HEK293 (cell line): Measurements from ENCODE around the gene SPAG8.

Experiments
- CTCF ChIA-PET: fragments of 350-600 bp; formaldehyde crosslinking; extraction: SDS; loops from one replicate; lab custom pipeline; 2021; ENCODE audit warnings: antibody characterized with exemption; lab: Yijun Ruan, JAX
- POLR2A ChIA-PET: fragments of 300-600 bp; formaldehyde crosslinking; extraction: SDS; loops from one replicate; lab custom pipeline; 2020; ENCODE audit warnings: antibody characterized with exemption, inconsistent platforms; lab: Yijun Ruan, JAX
- H3K27ac ChIP-seq: fragments of 200-500 bp; sonication (Bioruptor generic); 2 replicates; pipeline ENCODE4 v1.5.1; 2014; ENCODE audit warnings: low read depth, low read length, control low read depth, inconsistent platforms; ENCODE audit errors: extremely low read depth
- H3K36me3 ChIP-seq, 2 experiments: fragments of 200-500 bp in 1 of 2; sonication (Bioruptor generic) in 1 of 2; 1 replicate in 1 of 2; 2 replicates in 1 of 2; pipeline ENCODE4 v1.5.1; 2014 to 2017; ENCODE audit warnings: inconsistent platforms in 2 of 2, low read length in 2 of 2; ENCODE audit not compliant: control insufficient read depth in 2 of 2, insufficient read depth in 1 of 2
- H3K4me1 ChIP-seq: fragments of 200-500 bp; sonication (Bioruptor generic); 2 replicates; pipeline ENCODE4 v1.5.1; 2014; ENCODE audit warnings: mild to moderate bottlenecking, low read length, inconsistent platforms; ENCODE audit not compliant: control insufficient read depth, insufficient read depth
- H3K4me3 ChIP-seq: 2 replicates; pipeline ENCODE4 v1.5.1; 2011; ENCODE audit warnings: low read depth, mild to moderate bottlenecking, control low read depth, low read length, moderate library complexity
- H3K9me3 ChIP-seq: fragments of 200-500 bp; sonication (Bioruptor generic); 2 replicates; pipeline ENCODE4 v1.5.1; 2014; ENCODE audit warnings: low read depth, low read length, inconsistent platforms; ENCODE audit not compliant: control insufficient read depth, insufficient read depth
- ELK4 ChIP-seq: IDR thresholded peaks from 2 replicates; pipeline ENCODE4 v1.6.1; 2011; ENCODE audit warnings: mild to moderate bottlenecking, low read depth, low read length, borderline replicate concordance
- GLI2 ChIP-seq: fragments of 450-650 bp; formaldehyde crosslinking; IDR thresholded peaks from 2 replicates; pipeline ENCODE4; 2017; ENCODE audit warnings: missing biosample characterization, missing genetic modification characterization, low read depth, borderline replicate concordance
- GLIS2 ChIP-seq: fragments of 450-650 bp; formaldehyde crosslinking; IDR thresholded peaks from 2 replicates; pipeline ENCODE4 v1.5.1; 2016; ENCODE audit warnings: missing biosample characterization, missing genetic modification characterization
- KLF10 ChIP-seq: fragments of 450-650 bp; IDR thresholded peaks from 2 replicates; pipeline ENCODE4 v1.5.1; 2018; ENCODE audit warnings: missing biosample characterization, mild to moderate bottlenecking, missing genetic modification characterization
- KLF17 ChIP-seq: fragments of 450-650 bp; formaldehyde crosslinking; IDR thresholded peaks from 2 replicates; pipeline ENCODE4 v1.5.1; 2016; ENCODE audit warnings: missing biosample characterization, missing genetic modification characterization
- OSR2 ChIP-seq: fragments of 450-650 bp; formaldehyde crosslinking; IDR thresholded peaks from 2 replicates; pipeline ENCODE4 v1.5.1; 2016; ENCODE audit warnings: missing biosample characterization, missing genetic modification characterization
- SCRT1 ChIP-seq: fragments of 450-650 bp; formaldehyde crosslinking; IDR thresholded peaks from 2 replicates; pipeline ENCODE4 v1.5.1; 2016; ENCODE audit warnings: missing biosample characterization, missing genetic modification characterization, borderline replicate concordance
- SP2 ChIP-seq: fragments of 450-650 bp; formaldehyde crosslinking; IDR thresholded peaks from 2 replicates; pipeline ENCODE4 v1.5.1; 2016; ENCODE audit warnings: missing biosample characterization, missing genetic modification characterization
- SP3 ChIP-seq: fragments of 450-650 bp; formaldehyde crosslinking; IDR thresholded peaks from 2 replicates; pipeline ENCODE4 v1.5.1; 2016; ENCODE audit warnings: missing biosample characterization, missing genetic modification characterization
- TRIM28 ChIP-seq: IDR thresholded peaks from 2 replicates; pipeline ENCODE4 v1.6.1; 2011; ENCODE audit warnings: low read length, control low read depth, borderline replicate concordance
- ZBTB20 ChIP-seq: fragments of 450-650 bp; formaldehyde crosslinking; IDR thresholded peaks from 2 replicates; pipeline ENCODE4 v1.5.1; 2016; ENCODE audit warnings: missing biosample characterization, missing genetic modification characterization
- ZBTB48 ChIP-seq: fragments of 450-650 bp; formaldehyde crosslinking; IDR thresholded peaks from 2 replicates; pipeline ENCODE4 v1.5.1; 2016; ENCODE audit warnings: missing biosample characterization, missing genetic modification characterization
- ZNF157 ChIP-seq: fragments of 450-650 bp; formaldehyde crosslinking; IDR thresholded peaks from 2 replicates; pipeline ENCODE4 v1.5.1; 2016; ENCODE audit warnings: missing biosample characterization, missing genetic modification characterization
- ZNF223 ChIP-seq: fragments of 450-650 bp; formaldehyde crosslinking; IDR thresholded peaks from 2 replicates; pipeline ENCODE4 v1.5.1; 2016; ENCODE audit warnings: missing biosample characterization, missing genetic modification characterization
- ZNF23 ChIP-seq: fragments of 450-650 bp; formaldehyde crosslinking; IDR thresholded peaks from 2 replicates; pipeline ENCODE4 v1.5.1; 2016; ENCODE audit warnings: missing biosample characterization, missing genetic modification characterization, borderline replicate concordance
- ZNF311 ChIP-seq: fragments of 450-650 bp; formaldehyde crosslinking; IDR thresholded peaks from 2 replicates; pipeline ENCODE4 v1.5.1; 2017; ENCODE audit warnings: missing biosample characterization, missing genetic modification characterization, borderline replicate concordance
- ZNF335 ChIP-seq: fragments of 450-650 bp; formaldehyde crosslinking; conservative IDR thresholded peaks from 2 replicates; pipeline ENCODE4 v1.5.1; 2016; ENCODE audit warnings: missing biosample characterization, missing genetic modification characterization
- ZNF341 ChIP-seq: fragments of 450-650 bp; formaldehyde crosslinking; IDR thresholded peaks from 2 replicates; pipeline ENCODE4; 2016; ENCODE audit warnings: low read depth, missing biosample characterization, missing genetic modification characterization
- ZNF37A ChIP-seq: fragments of 450-650 bp; IDR thresholded peaks from 2 replicates; pipeline ENCODE4 v1.5.1; 2018; ENCODE audit warnings: missing biosample characterization, missing genetic modification characterization
- ZNF600 ChIP-seq: fragments of 450-650 bp; formaldehyde crosslinking; IDR thresholded peaks from 2 replicates; pipeline ENCODE4 v1.5.1; 2016; ENCODE audit warnings: missing biosample characterization, missing genetic modification characterization
- ZNF664 ChIP-seq: fragments of 450-650 bp; formaldehyde crosslinking; IDR thresholded peaks from 2 replicates; pipeline ENCODE4 v1.5.1; 2016; ENCODE audit warnings: missing biosample characterization, missing genetic modification characterization
- ZNF777 ChIP-seq: fragments of 450-650 bp; formaldehyde crosslinking; IDR thresholded peaks from 2 replicates; pipeline ENCODE4 v1.5.1; 2017; ENCODE audit warnings: missing biosample characterization, missing genetic modification characterization, borderline replicate concordance
- ZSCAN16 ChIP-seq: fragments of 450-650 bp; formaldehyde crosslinking; IDR thresholded peaks from 2 replicates; pipeline ENCODE4 v1.5.1; 2016; ENCODE audit warnings: missing biosample characterization, missing genetic modification characterization
- ZXDB ChIP-seq: fragments of 450-650 bp; formaldehyde crosslinking; IDR thresholded peaks from 2 replicates; pipeline ENCODE4 v1.5.1; 2016; ENCODE audit warnings: missing biosample characterization, missing genetic modification characterization
- TF ChIP-seq, protein P1 (sequence below): fragments of 450-650 bp; formaldehyde crosslinking; IDR thresholded peaks from 2 replicates; pipeline ENCODE4 v1.5.1; 2016; ENCODE audit warnings: missing biosample characterization, missing genetic modification characterization
- TF ChIP-seq, protein P2 (sequence below): fragments of 450-650 bp; formaldehyde crosslinking; IDR thresholded peaks from 2 replicates; pipeline ENCODE4 v1.5.1; 2016; ENCODE audit warnings: missing biosample characterization, missing genetic modification characterization
- TF ChIP-seq, protein P3 (sequence below): fragments of 450-650 bp; formaldehyde crosslinking; IDR thresholded peaks from 2 replicates; pipeline ENCODE4 v1.5.1; 2017; ENCODE audit warnings: missing biosample characterization, missing genetic modification characterization

Gene SPAG8

DNA sequence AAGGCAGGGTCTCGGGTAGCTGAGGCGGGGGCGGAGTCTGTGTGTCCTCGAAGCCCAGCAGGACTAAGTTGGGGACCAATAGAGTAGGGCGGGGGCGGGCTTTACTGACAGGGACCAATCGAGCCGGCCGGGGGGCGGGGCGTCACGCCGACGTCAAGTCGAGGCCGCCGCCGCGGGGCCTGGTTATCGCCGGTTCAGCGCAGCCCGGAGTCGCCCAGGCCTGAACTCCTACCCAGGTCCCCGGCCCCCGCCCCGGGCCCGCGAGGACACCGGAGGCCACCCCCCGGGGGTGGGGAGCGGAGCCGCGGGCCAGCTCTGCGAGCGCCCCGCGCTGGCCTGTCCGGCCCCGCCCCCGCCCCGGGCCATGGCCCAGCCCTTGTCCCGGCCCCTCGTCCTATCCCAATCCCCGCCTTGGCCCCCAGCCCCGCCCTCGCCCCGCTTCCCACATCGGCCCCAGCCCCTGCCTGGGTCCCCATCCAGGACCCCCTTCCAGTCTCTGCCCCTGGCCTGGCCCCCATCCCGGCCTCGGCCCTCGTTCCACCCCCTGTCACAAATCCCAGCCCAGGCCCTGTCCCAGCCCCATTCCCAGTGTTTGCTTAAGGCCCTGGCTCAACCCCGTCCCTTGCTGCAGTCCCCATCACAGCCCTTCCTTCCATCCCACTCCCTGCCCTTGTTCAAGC lies 17.2 kb upstream of the SPAG8 start, which contains the start of gene TMEM8B:
TMEM8B (plus strand) TSS at position 145 of the 680 bp plus-strand sequence; CDS start at position 365, 220 bp downstream.
- no peaks in the 10 kb centered on the region for H3K9me3 ChIP-seq
- TF ChIP-seq KLF17 (no peak), KLF10 (tag by site-specific recombination) (peak; percentile 35; the same call in 1 of the 2 replicates), ZNF341 (peak; percentile 34; the same call in 1 of the 2 replicates), ZBTB48 (tag by site-specific recombination) (peak; percentile 83), ZBTB20 (tag by site-specific recombination) (peak; percentile 76), ZNF664 (tag by site-specific recombination) (no peak), GLI2 (tag by site-specific recombination) (no peak), TRIM28 (no peak), ZNF223 (tag by site-specific recombination) (peak; percentile 89), ZNF335 (peak; percentile 55), ZNF600 (tag by site-specific recombination) (0 out of 2 replicates have a peak, but pooled peaks have one; percentile 60), SP3 (tag by site-specific recombination) (0 out of 2 replicates have a peak, but pooled peaks have one; percentile 3), SP2 (tag by site-specific recombination) (peak; percentile 62), ZNF23 (tag by site-specific recombination) (no peak), ZNF37A (tag by site-specific recombination) (no peak), SCRT1 (tag by site-specific recombination) (no peak)
- TF ChIP-seq, protein P1, sequence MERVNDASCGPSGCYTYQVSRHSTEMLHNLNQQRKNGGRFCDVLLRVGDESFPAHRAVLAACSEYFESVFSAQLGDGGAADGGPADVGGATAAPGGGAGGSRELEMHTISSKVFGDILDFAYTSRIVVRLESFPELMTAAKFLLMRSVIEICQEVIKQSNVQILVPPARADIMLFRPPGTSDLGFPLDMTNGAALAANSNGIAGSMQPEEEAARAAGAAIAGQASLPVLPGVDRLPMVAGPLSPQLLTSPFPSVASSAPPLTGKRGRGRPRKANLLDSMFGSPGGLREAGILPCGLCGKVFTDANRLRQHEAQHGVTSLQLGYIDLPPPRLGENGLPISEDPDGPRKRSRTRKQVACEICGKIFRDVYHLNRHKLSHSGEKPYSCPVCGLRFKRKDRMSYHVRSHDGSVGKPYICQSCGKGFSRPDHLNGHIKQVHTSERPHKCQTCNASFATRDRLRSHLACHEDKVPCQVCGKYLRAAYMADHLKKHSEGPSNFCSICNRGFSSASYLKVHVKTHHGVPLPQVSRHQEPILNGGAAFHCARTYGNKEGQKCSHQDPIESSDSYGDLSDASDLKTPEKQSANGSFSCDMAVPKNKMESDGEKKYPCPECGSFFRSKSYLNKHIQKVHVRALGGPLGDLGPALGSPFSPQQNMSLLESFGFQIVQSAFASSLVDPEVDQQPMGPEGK (tag by site-specific recombination) = peak; percentile 45; the same call in 1 of the 2 replicates
- H3K4me3 ChIP-seq = peak within 1 kb of the TSS; percentile 59
- CTCF ChIA-PET = interaction anchor here (0.6 to 1.0 kb wide), 4 partner anchors 16 to 752 kb away, joined by 3 to 5 read pairs (median 3); no protein-coding TSS in a partner anchor
- no peaks in the 10 kb centered on the region for H3K36me3 ChIP-seq
- peaks cover 4% of the 10 kb centered on the region; the same call in 1 of the 2 replicates for H3K4me1 ChIP-seq
- peak within 1 kb of the TSS; percentile 34; the same call in 1 of the 2 replicates for H3K27ac ChIP-seq
- POLR2A ChIA-PET = interaction anchor here (1.0 kb wide), 3 partner anchors 15 to 97 kb away, joined by 5 to 6 read pairs (median 5); partner anchors contain the start of genes CREB3, HINT2, SPAG8 and TLN1

DNA sequence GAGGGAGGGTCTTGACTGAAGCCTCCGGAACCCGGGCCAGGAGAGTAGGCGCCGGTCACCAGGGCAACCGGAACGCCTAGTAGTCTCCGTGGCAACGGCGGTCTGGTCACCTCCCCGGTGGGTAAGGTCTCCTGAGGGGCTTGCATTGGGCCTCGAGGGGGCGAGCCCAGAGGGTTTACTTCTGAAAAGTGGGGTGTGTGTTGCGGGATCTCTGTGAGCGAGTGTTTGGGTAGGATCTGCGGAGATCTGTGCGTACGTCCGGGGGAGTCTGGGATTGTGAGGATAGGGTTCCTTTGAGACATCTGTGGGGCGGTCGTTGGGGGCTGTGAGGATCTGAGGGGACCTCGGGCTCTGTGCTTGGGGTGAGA lies 16.6 kb upstream of the SPAG8 start, which contains the start of gene FAM221B:
FAM221B (minus strand) TSS at position 17 of the 368 bp plus-strand sequence. CDS start 2,571 bp downstream, outside the sequence.
- CTCF ChIA-PET = interaction anchor here (0.7 to 5.4 kb wide), 4 partner anchors 28 to 751 kb away, joined by 3 to 65 read pairs (median 6); no protein-coding TSS in a partner anchor
- Histone ChIP-seq H3K4me3 (peak within 1 kb of the TSS; percentile 59), H3K9me3 (no peaks in the 10 kb centered on the region), H3K27ac (peak within 1 kb of the TSS; percentile 34; the same call in 1 of the 2 replicates), H3K36me3 (no peaks in the 10 kb centered on the region), H3K4me1 (peaks cover 4% of the 10 kb centered on the region; the same call in 1 of the 2 replicates)
- POLR2A ChIA-PET = interaction anchor here (1.0 kb wide), 3 partner anchors 15 to 96 kb away, joined by 5 to 6 read pairs (median 5); partner anchors contain the start of genes CREB3, HINT2, SPAG8 and TLN1
- no peak for TF ChIP-seq OSR2 (tag by site-specific recombination)
- no peak for TF ChIP-seq ZSCAN16 (tag by site-specific recombination)
- TF ChIP-seq, protein P2, sequence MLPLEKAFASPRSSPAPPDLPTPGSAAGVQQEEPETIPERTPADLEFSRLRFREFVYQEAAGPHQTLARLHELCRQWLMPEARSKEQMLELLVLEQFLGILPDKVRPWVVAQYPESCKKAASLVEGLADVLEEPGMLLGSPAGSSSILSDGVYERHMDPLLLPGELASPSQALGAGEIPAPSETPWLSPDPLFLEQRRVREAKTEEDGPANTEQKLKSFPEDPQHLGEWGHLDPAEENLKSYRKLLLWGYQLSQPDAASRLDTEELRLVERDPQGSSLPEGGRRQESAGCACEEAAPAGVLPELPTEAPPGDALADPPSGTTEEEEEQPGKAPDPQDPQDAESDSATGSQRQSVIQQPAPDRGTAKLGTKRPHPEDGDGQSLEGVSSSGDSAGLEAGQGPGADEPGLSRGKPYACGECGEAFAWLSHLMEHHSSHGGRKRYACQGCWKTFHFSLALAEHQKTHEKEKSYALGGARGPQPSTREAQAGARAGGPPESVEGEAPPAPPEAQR = no peak
- no peak for TF ChIP-seq ELK4
- TF ChIP-seq, protein P3, sequence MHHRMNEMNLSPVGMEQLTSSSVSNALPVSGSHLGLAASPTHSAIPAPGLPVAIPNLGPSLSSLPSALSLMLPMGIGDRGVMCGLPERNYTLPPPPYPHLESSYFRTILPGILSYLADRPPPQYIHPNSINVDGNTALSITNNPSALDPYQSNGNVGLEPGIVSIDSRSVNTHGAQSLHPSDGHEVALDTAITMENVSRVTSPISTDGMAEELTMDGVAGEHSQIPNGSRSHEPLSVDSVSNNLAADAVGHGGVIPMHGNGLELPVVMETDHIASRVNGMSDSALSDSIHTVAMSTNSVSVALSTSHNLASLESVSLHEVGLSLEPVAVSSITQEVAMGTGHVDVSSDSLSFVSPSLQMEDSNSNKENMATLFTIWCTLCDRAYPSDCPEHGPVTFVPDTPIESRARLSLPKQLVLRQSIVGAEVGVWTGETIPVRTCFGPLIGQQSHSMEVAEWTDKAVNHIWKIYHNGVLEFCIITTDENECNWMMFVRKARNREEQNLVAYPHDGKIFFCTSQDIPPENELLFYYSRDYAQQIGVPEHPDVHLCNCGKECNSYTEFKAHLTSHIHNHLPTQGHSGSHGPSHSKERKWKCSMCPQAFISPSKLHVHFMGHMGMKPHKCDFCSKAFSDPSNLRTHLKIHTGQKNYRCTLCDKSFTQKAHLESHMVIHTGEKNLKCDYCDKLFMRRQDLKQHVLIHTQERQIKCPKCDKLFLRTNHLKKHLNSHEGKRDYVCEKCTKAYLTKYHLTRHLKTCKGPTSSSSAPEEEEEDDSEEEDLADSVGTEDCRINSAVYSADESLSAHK (tag by site-specific recombination) = no peak
- no peak for TF ChIP-seq ZNF311 (tag by site-specific recombination)
- no peak for TF ChIP-seq ZNF157
- no peak for TF ChIP-seq ZXDB
- TF ChIP-seq GLIS2 = peak; percentile 80
- peak; percentile 50; the same call in 1 of the 2 replicates for TF ChIP-seq ZNF777 (tag by site-specific recombination)
